GM23338 (cell line): ENCODE data around the gene PLEKHG4B. TPM values are rescaled to one million over a fixed set of nuclear protein-coding genes. Genes with fewer than 3 reads are reported as not detected.

Experiments
- ATAC-seq: fragments of 200-7000 bp; cut with Tn5 transposase; 3 replicates; pipeline ENCODE4 v1.9.1; 2020
- DNase-seq: peaks from one replicate; pipeline ENCODE4 v3.0.0-alpha.2; 2015; ENCODE audit warnings: low spot score
- H2AFZ ChIP-seq: fragments of 200-600 bp; sonication (generic); 2 replicates; pipeline ENCODE4 v1.8.0; 2016; ENCODE audit warnings: antibody characterized with exemption, mild to moderate bottlenecking, moderate library complexity
- H3F3A ChIP-seq: fragments of 200-600 bp; sonication (generic); replicated peaks from 2 replicates; pipeline ENCODE4 v1.8.0; 2017; ENCODE audit warnings: antibody characterized with exemption, mixed run types, low read depth
- H3K27ac ChIP-seq: fragments of 200-600 bp; sonication (generic); 2 replicates; pipeline ENCODE4 v1.6.1; 2016; ENCODE audit warnings: low read depth
- H3K27me3 ChIP-seq: fragments of 200-600 bp; sonication (generic); 2 replicates; pipeline ENCODE4 v1.8.0; 2016; ENCODE audit warnings: mild to moderate bottlenecking, mixed run types, moderate library complexity; ENCODE audit not compliant: insufficient read depth
- H3K36me3 ChIP-seq: fragments of 200-600 bp; sonication (generic); 2 replicates; pipeline ENCODE4 v1.8.0; 2016; ENCODE audit warnings: mild to moderate bottlenecking; ENCODE audit not compliant: insufficient read depth
- H3K4me1 ChIP-seq: fragments of 200-600 bp; sonication (generic); 2 replicates; pipeline ENCODE4 v1.8.0; 2016; ENCODE audit warnings: mild to moderate bottlenecking, moderate library complexity; ENCODE audit not compliant: insufficient read depth
- H3K4me2 ChIP-seq: fragments of 200-600 bp; sonication (generic); 2 replicates; pipeline ENCODE4 v1.7.1; 2017; ENCODE audit warnings: mixed run types
- H3K4me3 ChIP-seq: fragments of 200-600 bp; sonication (generic); 2 replicates; pipeline ENCODE4 v1.6.1; 2016; ENCODE audit warnings: mixed run types
- H3K79me2 ChIP-seq: fragments of 200-600 bp; sonication (generic); replicated peaks from 2 replicates; pipeline ENCODE4 v1.8.0; 2017; ENCODE audit warnings: mild to moderate bottlenecking; ENCODE audit not compliant: insufficient read depth
- H3K9me2 ChIP-seq: fragments of 200-600 bp; sonication (generic); 2 replicates; pipeline ENCODE4 v1.8.0; 2017; ENCODE audit not compliant: insufficient read depth
- H4K20me1 ChIP-seq: fragments of 200-600 bp; sonication (generic); replicated peaks from 2 replicates; pipeline ENCODE4 v1.8.0; 2017; ENCODE audit warnings: mild to moderate bottlenecking; ENCODE audit not compliant: insufficient read depth
- H3K27ac Mint-ChIP-seq: 2 replicates; pipeline ENCODE4 v1.8.0; 2020; ENCODE audit warnings: inconsistent platforms, mild to moderate bottlenecking, moderate library complexity, mixed read lengths
- H3K27me3 Mint-ChIP-seq: 3 replicates; pipeline ENCODE4 v1.8.0; 2022; ENCODE audit warnings: low read depth, mild to moderate bottlenecking, moderate library complexity, mixed read lengths, inconsistent platforms; ENCODE audit not compliant: insufficient read depth, poor library complexity
- H3K36me3 Mint-ChIP-seq: 3 replicates; pipeline ENCODE4 v1.8.0; 2021; ENCODE audit warnings: low read depth, mild to moderate bottlenecking, inconsistent platforms, moderate library complexity, mixed read lengths
- H3K4me1 Mint-ChIP-seq: 3 replicates; pipeline ENCODE4 v1.8.0; 2020; ENCODE audit warnings: mild to moderate bottlenecking, inconsistent platforms, mixed read lengths
- H3K4me3 Mint-ChIP-seq: 3 replicates; pipeline ENCODE4 v1.8.0; 2021; ENCODE audit warnings: moderate library complexity, mild to moderate bottlenecking, inconsistent platforms, mixed read lengths
- H3K9me3 Mint-ChIP-seq: 3 replicates; pipeline ENCODE4 v1.8.0; 2020; ENCODE audit warnings: moderate library complexity, mild to moderate bottlenecking, inconsistent platforms, mixed read lengths
- EZH2 ChIP-seq: fragments of 200-600 bp; sonication (generic); IDR thresholded peaks from one replicate; pipeline ENCODE4 v1.8.0; 2017; ENCODE audit warnings: antibody characterized with exemption, mild to moderate bottlenecking, low read depth; ENCODE audit not compliant: unreplicated experiment
- JUNB ChIP-seq: IDR thresholded peaks from one replicate; pipeline ENCODE4 v1.6.1; 2016; ENCODE audit warnings: antibody characterized with exemption; ENCODE audit not compliant: unreplicated experiment
- STAT1 ChIP-seq: IDR thresholded peaks from one replicate; pipeline ENCODE4 v1.6.1; 2016; ENCODE audit warnings: antibody characterized with exemption; ENCODE audit not compliant: unreplicated experiment
- polyA plus RNA-seq: library from polyadenylated mRNA; unstranded; fragments of >200 nt; fragmentation: Nextera tagmentation; extraction: Ambion mirVana; gene quantifications from 2 replicates; pipeline ENCODE4 v1.2.1, GENCODE V29; 2016
- total RNA-seq: library from RNA; depleted of rRNA; stranded (reverse); fragments of >200 nt; shearing (Covaris generic); gene quantifications from 2 replicates; pipeline ENCODE4 v1.2.3, GENCODE V29; 2014
- TF ChIP-seq, protein P1 (sequence below): fragments of 250-450 bp; sonication (Bioruptor Pico); IDR thresholded peaks from 2 replicates; pipeline ENCODE4 v1.5.0; 2020; ENCODE audit warnings: mild to moderate bottlenecking, moderate library complexity
- TF ChIP-seq, protein P2 (sequence below): IDR thresholded peaks from 2 replicates; pipeline ENCODE4 v1.6.1; 2016; ENCODE audit warnings: antibody characterized with exemption
- TF ChIP-seq, protein P3 (sequence below): IDR thresholded peaks from one replicate; pipeline ENCODE4 v1.6.1; 2018; ENCODE audit warnings: antibody characterized with exemption; ENCODE audit not compliant: unreplicated experiment

PLEKHG4B gene
- total and polyA plus RNA-seq, 2 experiments from 2014 or later, result 33.5 to 54.8 TPM

DNA sequence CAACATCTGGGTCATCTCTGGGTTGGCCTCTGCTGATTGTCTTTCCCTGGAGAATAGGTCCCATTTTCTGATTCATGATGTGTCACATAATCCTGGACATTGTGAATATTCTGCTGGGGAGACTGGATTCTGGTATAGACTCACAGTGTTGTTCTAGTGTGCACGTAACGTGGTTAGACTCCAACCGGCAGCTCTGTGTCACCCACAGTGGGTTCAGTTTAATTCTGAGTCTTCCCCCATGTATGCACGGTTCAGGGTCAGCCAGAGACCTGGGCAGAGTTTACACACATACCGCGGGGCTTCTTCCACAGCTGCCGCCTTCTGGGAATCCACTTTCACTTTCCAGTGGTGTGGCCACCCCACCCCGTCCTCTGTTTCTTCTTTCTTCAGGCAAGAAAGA, 61.3 kb downstream of the PLEKHG4B start:
- H3K4me3 Mint-ChIP-seq, result no peak overlapping the region
- no peaks in the 10 kb centered on the region for H3K9me2 ChIP-seq
- peaks cover 29% of the 10 kb centered on the region; the same call in 1 of the 2 replicates for H3K36me3 ChIP-seq
- peaks cover 5% of the 10 kb centered on the region for H3K27me3 Mint-ChIP-seq
- DNase-seq, result no peak
- no peaks in the 10 kb centered on the region for H3K4me1 ChIP-seq
- H4K20me1 ChIP-seq, result peaks cover 9% of the 10 kb centered on the region
- H3K79me2 ChIP-seq, result no peaks in the 10 kb centered on the region
- no peaks in the 10 kb centered on the region for H3F3A ChIP-seq
- H3K27ac Mint-ChIP-seq, result no peak overlapping the region
- H3K36me3 Mint-ChIP-seq, result peaks cover 75% of the 10 kb centered on the region
- TF ChIP-seq, protein P1, sequence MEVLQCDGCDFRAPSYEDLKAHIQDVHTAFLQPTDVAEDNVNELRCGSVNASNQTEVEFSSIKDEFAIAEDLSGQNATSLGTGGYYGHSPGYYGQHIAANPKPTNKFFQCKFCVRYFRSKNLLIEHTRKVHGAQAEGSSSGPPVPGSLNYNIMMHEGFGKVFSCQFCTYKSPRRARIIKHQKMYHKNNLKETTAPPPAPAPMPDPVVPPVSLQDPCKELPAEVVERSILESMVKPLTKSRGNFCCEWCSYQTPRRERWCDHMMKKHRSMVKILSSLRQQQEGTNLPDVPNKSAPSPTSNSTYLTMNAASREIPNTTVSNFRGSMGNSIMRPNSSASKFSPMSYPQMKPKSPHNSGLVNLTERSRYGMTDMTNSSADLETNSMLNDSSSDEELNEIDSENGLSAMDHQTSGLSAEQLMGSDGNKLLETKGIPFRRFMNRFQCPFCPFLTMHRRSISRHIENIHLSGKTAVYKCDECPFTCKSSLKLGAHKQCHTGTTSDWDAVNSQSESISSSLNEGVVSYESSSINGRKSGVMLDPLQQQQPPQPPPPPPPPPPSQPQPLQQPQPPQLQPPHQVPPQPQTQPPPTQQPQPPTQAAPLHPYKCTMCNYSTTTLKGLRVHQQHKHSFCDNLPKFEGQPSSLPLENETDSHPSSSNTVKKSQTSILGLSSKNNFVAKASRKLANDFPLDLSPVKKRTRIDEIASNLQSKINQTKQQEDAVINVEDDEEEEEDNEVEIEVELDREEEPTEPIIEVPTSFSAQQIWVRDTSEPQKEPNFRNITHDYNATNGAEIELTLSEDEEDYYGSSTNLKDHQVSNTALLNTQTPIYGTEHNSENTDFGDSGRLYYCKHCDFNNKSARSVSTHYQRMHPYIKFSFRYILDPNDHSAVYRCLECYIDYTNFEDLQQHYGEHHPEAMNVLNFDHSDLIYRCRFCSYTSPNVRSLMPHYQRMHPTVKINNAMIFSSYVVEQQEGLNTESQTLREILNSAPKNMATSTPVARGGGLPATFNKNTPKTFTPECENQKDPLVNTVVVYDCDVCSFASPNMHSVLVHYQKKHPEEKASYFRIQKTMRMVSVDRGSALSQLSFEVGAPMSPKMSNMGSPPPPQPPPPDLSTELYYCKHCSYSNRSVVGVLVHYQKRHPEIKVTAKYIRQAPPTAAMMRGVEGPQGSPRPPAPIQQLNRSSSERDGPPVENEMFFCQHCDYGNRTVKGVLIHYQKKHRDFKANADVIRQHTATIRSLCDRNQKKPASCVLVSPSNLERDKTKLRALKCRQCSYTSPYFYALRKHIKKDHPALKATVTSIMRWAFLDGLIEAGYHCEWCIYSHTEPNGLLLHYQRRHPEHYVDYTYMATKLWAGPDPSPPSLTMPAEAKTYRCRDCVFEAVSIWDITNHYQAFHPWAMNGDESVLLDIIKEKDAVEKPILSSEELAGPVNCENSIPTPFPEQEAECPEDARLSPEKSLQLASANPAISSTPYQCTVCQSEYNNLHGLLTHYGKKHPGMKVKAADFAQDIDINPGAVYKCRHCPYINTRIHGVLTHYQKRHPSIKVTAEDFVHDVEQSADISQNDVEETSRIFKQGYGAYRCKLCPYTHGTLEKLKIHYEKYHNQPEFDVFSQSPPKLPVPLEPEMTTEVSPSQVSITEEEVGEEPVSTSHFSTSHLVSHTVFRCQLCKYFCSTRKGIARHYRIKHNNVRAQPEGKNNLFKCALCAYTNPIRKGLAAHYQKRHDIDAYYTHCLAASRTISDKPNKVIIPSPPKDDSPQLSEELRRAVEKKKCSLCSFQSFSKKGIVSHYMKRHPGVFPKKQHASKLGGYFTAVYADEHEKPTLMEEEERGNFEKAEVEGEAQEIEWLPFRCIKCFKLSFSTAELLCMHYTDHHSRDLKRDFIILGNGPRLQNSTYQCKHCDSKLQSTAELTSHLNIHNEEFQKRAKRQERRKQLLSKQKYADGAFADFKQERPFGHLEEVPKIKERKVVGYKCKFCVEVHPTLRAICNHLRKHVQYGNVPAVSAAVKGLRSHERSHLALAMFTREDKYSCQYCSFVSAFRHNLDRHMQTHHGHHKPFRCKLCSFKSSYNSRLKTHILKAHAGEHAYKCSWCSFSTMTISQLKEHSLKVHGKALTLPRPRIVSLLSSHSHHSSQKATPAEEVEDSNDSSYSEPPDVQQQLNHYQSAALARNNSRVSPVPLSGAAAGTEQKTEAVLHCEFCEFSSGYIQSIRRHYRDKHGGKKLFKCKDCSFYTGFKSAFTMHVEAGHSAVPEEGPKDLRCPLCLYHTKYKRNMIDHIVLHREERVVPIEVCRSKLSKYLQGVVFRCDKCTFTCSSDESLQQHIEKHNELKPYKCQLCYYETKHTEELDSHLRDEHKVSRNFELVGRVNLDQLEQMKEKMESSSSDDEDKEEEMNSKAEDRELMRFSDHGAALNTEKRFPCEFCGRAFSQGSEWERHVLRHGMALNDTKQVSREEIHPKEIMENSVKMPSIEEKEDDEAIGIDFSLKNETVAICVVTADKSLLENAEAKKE (CRISPR knock-in tag), result no peak
- TF ChIP-seq, protein P2, sequence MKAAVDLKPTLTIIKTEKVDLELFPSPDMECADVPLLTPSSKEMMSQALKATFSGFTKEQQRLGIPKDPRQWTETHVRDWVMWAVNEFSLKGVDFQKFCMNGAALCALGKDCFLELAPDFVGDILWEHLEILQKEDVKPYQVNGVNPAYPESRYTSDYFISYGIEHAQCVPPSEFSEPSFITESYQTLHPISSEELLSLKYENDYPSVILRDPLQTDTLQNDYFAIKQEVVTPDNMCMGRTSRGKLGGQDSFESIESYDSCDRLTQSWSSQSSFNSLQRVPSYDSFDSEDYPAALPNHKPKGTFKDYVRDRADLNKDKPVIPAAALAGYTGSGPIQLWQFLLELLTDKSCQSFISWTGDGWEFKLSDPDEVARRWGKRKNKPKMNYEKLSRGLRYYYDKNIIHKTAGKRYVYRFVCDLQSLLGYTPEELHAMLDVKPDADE, result no peak
- TF ChIP-seq STAT1 (no peak), EZH2 (no peak), JUNB (no peak)
- TF ChIP-seq, protein P3, sequence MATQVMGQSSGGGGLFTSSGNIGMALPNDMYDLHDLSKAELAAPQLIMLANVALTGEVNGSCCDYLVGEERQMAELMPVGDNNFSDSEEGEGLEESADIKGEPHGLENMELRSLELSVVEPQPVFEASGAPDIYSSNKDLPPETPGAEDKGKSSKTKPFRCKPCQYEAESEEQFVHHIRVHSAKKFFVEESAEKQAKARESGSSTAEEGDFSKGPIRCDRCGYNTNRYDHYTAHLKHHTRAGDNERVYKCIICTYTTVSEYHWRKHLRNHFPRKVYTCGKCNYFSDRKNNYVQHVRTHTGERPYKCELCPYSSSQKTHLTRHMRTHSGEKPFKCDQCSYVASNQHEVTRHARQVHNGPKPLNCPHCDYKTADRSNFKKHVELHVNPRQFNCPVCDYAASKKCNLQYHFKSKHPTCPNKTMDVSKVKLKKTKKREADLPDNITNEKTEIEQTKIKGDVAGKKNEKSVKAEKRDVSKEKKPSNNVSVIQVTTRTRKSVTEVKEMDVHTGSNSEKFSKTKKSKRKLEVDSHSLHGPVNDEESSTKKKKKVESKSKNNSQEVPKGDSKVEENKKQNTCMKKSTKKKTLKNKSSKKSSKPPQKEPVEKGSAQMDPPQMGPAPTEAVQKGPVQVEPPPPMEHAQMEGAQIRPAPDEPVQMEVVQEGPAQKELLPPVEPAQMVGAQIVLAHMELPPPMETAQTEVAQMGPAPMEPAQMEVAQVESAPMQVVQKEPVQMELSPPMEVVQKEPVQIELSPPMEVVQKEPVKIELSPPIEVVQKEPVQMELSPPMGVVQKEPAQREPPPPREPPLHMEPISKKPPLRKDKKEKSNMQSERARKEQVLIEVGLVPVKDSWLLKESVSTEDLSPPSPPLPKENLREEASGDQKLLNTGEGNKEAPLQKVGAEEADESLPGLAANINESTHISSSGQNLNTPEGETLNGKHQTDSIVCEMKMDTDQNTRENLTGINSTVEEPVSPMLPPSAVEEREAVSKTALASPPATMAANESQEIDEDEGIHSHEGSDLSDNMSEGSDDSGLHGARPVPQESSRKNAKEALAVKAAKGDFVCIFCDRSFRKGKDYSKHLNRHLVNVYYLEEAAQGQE, result no peak
- no peak for ATAC-seq
- H3K4me1 Mint-ChIP-seq, result peaks cover 7% of the 10 kb centered on the region
- no peak overlapping the region for H3K27ac ChIP-seq
- no peak overlapping the region for H2AFZ ChIP-seq
- no peaks in the 10 kb centered on the region for H3K27me3 ChIP-seq
- H3K9me3 Mint-ChIP-seq, result peaks cover 2% of the 10 kb centered on the region; the same call in 2 of the 3 replicates
- H3K4me3 ChIP-seq, result no peak overlapping the region
- H3K4me2 ChIP-seq, result no peak overlapping the region
